HepG2 (cell line): ENCODE results near the gene DOLK. TPM values are rescaled to one million over a fixed set of nuclear protein-coding genes. Genes with fewer than 3 reads are reported as not detected.

Experiments
- ADNP ChIP-seq: sonication (generic); formaldehyde crosslinking; IDR thresholded peaks from 2 replicates; pipeline ENCODE4 v1.4.0; 2020; ENCODE audit warnings: missing genetic modification reagents
- EHMT2 ChIP-seq: fragments of 200-600 bp; sonication (generic); IDR thresholded peaks from 2 replicates; pipeline ENCODE4 v1.7.0; 2017; ENCODE audit warnings: antibody characterized with exemption, low read depth, low read length, borderline replicate concordance
- HDAC6 ChIP-seq: fragments of 200-600 bp; sonication (generic); IDR thresholded peaks from 2 replicates; pipeline ENCODE4 v1.7.0; 2017; ENCODE audit warnings: mild to moderate bottlenecking, antibody characterized with exemption, low read length, low read depth
- MAZ ChIP-seq, 2 experiments: sonication (generic) in 1 of 2; formaldehyde crosslinking in 1 of 2; IDR thresholded peaks; 2 replicates each; pipeline versions ENCODE4 v1.5.0 to v1.6.1; 2012 to 2020; ENCODE audit warnings: low read depth in 2 of 2, mild to moderate bottlenecking in 2 of 2, borderline replicate concordance in 1 of 2, improper control_type of control experiment in 1 of 2, low read length in 1 of 2, missing genetic modification reagents in 1 of 2, moderate library complexity in 1 of 2
- MYNN ChIP-seq: sonication (generic); formaldehyde crosslinking; IDR thresholded peaks from 2 replicates; pipeline ENCODE4 v1.4.0; 2020; ENCODE audit warnings: mild to moderate bottlenecking, low read depth, missing genetic modification reagents
- PHF21A ChIP-seq: sonication (generic); formaldehyde crosslinking; IDR thresholded peaks from 2 replicates; pipeline ENCODE4 v1.5.0; 2020; ENCODE audit warnings: mild to moderate bottlenecking, missing genetic modification reagents
- SNAI1 ChIP-seq: sonication (generic); formaldehyde crosslinking; IDR thresholded peaks from 2 replicates; pipeline ENCODE4 v1.5.0; 2020; ENCODE audit warnings: mild to moderate bottlenecking, missing genetic modification reagents, borderline replicate concordance
- SOX13 ChIP-seq, 3 experiments: fragments of 450-650 bp in 1 of 3; sonication (generic) in 1 of 3; formaldehyde crosslinking in 1 of 3; IDR thresholded peaks in 2 of 3; conservative IDR thresholded peaks in 1 of 3; 2 replicates each; pipeline versions ENCODE4 v1.5.0 to v1.6.1; 2016 to 2020; ENCODE audit warnings: antibody characterized with exemption in 1 of 3, mild to moderate bottlenecking in 1 of 3, missing compliant biosample characterization in 1 of 3, missing genetic modification reagents in 1 of 3, moderate library complexity in 1 of 3
- SSRP1 ChIP-seq: IDR thresholded peaks from 2 replicates; pipeline ENCODE4 v1.6.1; 2016; ENCODE audit warnings: control low read depth
- TCF12 ChIP-seq, 2 experiments: fragments of 450-650 bp in 1 of 2; sonication (generic) in 1 of 2; formaldehyde crosslinking in 1 of 2; IDR thresholded peaks; 2 replicates each; pipeline versions ENCODE4 v1.6.1 to v1.8.0; 2017 to 2022; ENCODE audit warnings: antibody characterized with exemption in 1 of 2, mild to moderate bottlenecking in 1 of 2, missing genetic modification reagents in 1 of 2, moderate library complexity in 1 of 2
- ZBTB20 ChIP-seq: sonication (generic); formaldehyde crosslinking; IDR thresholded peaks from 2 replicates; pipeline ENCODE4 v1.8.1; 2023; ENCODE audit warnings: missing genetic modification reagents, low read depth, mild to moderate bottlenecking, borderline replicate concordance
- ZFP36 ChIP-seq: fragments of 150-350 bp; IDR thresholded peaks from 2 replicates; pipeline ENCODE4 v1.6.1; 2018; ENCODE audit warnings: borderline replicate concordance, low read length, low read depth; ENCODE audit not compliant: partially characterized antibody
- ZFYVE20 ChIP-seq: sonication (generic); formaldehyde crosslinking; IDR thresholded peaks from 2 replicates; pipeline ENCODE4 v1.8.0; 2023; ENCODE audit warnings: low read depth, mild to moderate bottlenecking, moderate library complexity, missing genetic modification reagents, borderline replicate concordance
- ZKSCAN1 ChIP-seq: fragments of 150-350 bp; IDR thresholded peaks from 2 replicates; pipeline ENCODE4 v1.6.1; 2014; ENCODE audit warnings: low read length
- ZNF180 ChIP-seq: sonication (generic); formaldehyde crosslinking; IDR thresholded peaks from 2 replicates; pipeline ENCODE4 v1.4.0; 2020; ENCODE audit warnings: low read depth, missing genetic modification reagents, borderline replicate concordance
- ZNF251 ChIP-seq: sonication (generic); formaldehyde crosslinking; IDR thresholded peaks from 2 replicates; pipeline ENCODE4 v1.9.0; 2021; ENCODE audit warnings: mild to moderate bottlenecking, missing genetic modification reagents
- ZNF460 ChIP-seq: sonication (generic); formaldehyde crosslinking; IDR thresholded peaks from 2 replicates; pipeline ENCODE4 v1.5.1; 2020; ENCODE audit warnings: missing genetic modification reagents, mild to moderate bottlenecking, borderline replicate concordance
- ZNF678 ChIP-seq: sonication (generic); formaldehyde crosslinking; IDR thresholded peaks from 2 replicates; pipeline ENCODE4 v1.4.0; 2020; ENCODE audit warnings: mild to moderate bottlenecking, missing genetic modification reagents
- ZNF724P ChIP-seq: sonication (generic); formaldehyde crosslinking; IDR thresholded peaks from 2 replicates; pipeline ENCODE4 v1.8.0; 2022; ENCODE audit warnings: missing genetic modification reagents, borderline replicate concordance
- ZNF777 ChIP-seq: sonication (generic); formaldehyde crosslinking; IDR thresholded peaks from 2 replicates; pipeline ENCODE4 v1.4.0; 2020; ENCODE audit warnings: missing genetic modification reagents
- ZNF891 ChIP-seq: sonication (generic); formaldehyde crosslinking; IDR thresholded peaks from 2 replicates; pipeline ENCODE4 v1.5.0; 2020; ENCODE audit warnings: mild to moderate bottlenecking, missing genetic modification reagents
- polyA plus RNA-seq, 8 experiments: library from polyadenylated mRNA; depleted of rRNA in 3 of 8; stranded (reverse) in 7 of 8; unstranded in 1 of 8; fragments of >200 nt; fragmentation: Illumina TruSeq in 4 of 8; extraction: Trizol in 4 of 8; gene quantifications; 2 replicates each; pipeline versions ENCODE4 v1.2.1 to v1.2.3, GENCODE V29; 2011 to 2016; ENCODE audit warnings: low read depth in 4 of 8, missing spikeins in 1 of 8, mixed read lengths in 1 of 8; ENCODE audit not compliant: insufficient read depth in 1 of 8
- total RNA-seq, 5 experiments: library from RNA; depleted of rRNA; stranded (reverse); fragments of >200 nt; fragmentation: Illumina TruSeq; extraction: Trizol; gene quantifications; 2 replicates each; pipeline ENCODE4 v1.2.3, GENCODE V29; 2016; ENCODE audit warnings: low read depth in 1 of 5
- TF ChIP-seq, protein P1 (sequence below): sonication (generic); formaldehyde crosslinking; IDR thresholded peaks from 2 replicates; pipeline ENCODE4 v1.4.0; 2020; ENCODE audit warnings: low read depth, missing genetic modification reagents
- TF ChIP-seq, protein P2 (sequence below): sonication (generic); formaldehyde crosslinking; IDR thresholded peaks from 2 replicates; pipeline ENCODE4 v1.8.1; 2023; ENCODE audit warnings: mild to moderate bottlenecking, missing genetic modification reagents, borderline replicate concordance
- TF ChIP-seq, protein P3 (sequence below): sonication (generic); formaldehyde crosslinking; IDR thresholded peaks from 2 replicates; pipeline ENCODE4 v1.5.1; 2020; ENCODE audit warnings: missing genetic modification reagents, mild to moderate bottlenecking, borderline replicate concordance

DOLK gene
- total and polyA plus RNA-seq, 2 of the 13 experiments (the other 11 are each of a cell fraction or from before 2014, with no cell fraction given), result 15.4 to 18.7 TPM

DNA sequence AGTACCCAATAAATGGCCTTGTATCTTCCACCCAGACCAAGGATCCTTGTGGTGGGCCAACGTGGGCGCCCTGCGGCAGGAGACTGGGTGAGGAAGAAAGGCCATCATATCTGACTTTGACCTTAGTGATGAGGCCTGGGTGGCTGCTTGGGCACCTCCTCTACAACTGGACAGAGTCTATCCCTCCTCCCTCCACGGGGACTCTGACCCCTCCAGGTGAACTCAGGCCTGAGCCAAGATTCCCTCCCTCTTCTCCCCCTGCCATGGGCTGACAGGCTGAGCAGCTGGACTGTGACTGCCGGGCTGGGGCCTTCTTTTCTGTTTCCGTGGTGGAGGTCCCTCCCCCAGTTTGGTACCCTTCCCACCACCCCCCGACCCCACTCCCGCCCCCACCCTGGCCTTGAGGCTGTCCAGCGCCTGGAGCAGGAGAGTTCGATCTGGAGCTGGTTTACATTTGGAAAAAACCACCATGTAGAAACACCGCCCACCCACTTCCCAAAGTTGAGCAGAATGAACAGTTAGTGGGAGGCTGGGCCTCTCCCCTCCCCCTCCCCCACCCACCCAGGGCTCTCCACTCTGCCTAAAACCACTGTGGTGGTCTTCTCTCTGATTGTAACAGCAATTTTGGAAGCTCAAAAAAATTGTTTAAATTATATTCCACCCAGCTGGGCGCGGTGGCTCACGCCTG, 27.9 kb downstream of the DOLK start (continued):
- TF ChIP-seq, protein P1, sequence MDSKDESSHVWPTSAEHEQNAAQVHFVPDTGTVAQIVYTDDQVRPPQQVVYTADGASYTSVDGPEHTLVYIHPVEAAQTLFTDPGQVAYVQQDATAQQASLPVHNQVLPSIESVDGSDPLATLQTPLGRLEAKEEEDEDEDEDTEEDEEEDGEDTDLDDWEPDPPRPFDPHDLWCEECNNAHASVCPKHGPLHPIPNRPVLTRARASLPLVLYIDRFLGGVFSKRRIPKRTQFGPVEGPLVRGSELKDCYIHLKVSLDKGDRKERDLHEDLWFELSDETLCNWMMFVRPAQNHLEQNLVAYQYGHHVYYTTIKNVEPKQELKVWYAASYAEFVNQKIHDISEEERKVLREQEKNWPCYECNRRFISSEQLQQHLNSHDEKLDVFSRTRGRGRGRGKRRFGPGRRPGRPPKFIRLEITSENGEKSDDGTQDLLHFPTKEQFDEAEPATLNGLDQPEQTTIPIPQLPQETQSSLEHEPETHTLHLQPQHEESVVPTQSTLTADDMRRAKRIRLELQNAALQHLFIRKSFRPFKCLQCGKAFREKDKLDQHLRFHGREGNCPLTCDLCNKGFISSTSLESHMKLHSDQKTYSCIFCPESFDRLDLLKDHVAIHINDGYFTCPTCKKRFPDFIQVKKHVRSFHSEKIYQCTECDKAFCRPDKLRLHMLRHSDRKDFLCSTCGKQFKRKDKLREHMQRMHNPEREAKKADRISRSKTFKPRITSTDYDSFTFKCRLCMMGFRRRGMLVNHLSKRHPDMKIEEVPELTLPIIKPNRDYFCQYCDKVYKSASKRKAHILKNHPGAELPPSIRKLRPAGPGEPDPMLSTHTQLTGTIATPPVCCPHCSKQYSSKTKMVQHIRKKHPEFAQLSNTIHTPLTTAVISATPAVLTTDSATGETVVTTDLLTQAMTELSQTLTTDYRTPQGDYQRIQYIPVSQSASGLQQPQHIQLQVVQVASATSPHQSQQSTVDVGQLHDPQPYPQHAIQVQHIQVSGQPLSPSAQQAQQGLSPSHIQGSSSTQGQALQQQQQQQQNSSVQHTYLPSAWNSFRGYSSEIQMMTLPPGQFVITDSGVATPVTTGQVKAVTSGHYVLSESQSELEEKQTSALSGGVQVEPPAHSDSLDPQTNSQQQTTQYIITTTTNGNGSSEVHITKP (CRISPR knock-in tag), result no peak
- TF ChIP-seq, protein P2, sequence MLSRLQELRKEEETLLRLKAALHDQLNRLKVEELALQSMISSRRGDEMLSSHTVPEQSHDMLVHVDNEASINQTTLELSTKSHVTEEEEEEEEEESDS (CRISPR knock-in tag), result no peak
- TF ChIP-seq ZBTB20 (CRISPR knock-in tag), result no peak
- no peak for TF ChIP-seq ZFP36
- TF ChIP-seq MAZ (IDR thresholded peaks at IDR 0.05; ENCODE audit: borderline replicate concordance, low read depth, low read length), result no peak
- no peak for TF ChIP-seq MAZ (CRISPR knock-in tag; IDR thresholded peaks at IDR 0.05; ENCODE audit: low read depth)
- TF ChIP-seq ZNF180 (CRISPR knock-in tag), result no peak
- TF ChIP-seq ZNF460, result no peak
- TF ChIP-seq SOX13 (IDR thresholded peaks at IDR 0.05), result no peak
- peak in 1 of 2 experiments; percentile 36; a peak in 1 of 4 replicates for TF ChIP-seq SOX13 (CRISPR knock-in tag; conservative IDR thresholded peaks at IDR 0.05 in 1 of 2, IDR thresholded peaks at IDR 0.05 in 1 of 2)
- TF ChIP-seq PHF21A (CRISPR knock-in tag), result peak; percentile 24; the same call in 1 of the 2 replicates
- no peak for TF ChIP-seq SNAI1
- TF ChIP-seq ZNF777 (CRISPR knock-in tag), result no peak
- no peak for TF ChIP-seq HDAC6
- TF ChIP-seq EHMT2, result no peak
- TF ChIP-seq TCF12 (IDR thresholded peaks at IDR 0.05), result no peak
- TF ChIP-seq TCF12 (CRISPR knock-in tag; IDR thresholded peaks at IDR 0.05), result no peak
- TF ChIP-seq ZNF251 (CRISPR knock-in tag), result no peak
- TF ChIP-seq SSRP1 (CRISPR knock-in tag), result no peak
- no peak for TF ChIP-seq ADNP (CRISPR knock-in tag)
- no peak for TF ChIP-seq ZNF724P (CRISPR knock-in tag)
- TF ChIP-seq, protein P3, sequence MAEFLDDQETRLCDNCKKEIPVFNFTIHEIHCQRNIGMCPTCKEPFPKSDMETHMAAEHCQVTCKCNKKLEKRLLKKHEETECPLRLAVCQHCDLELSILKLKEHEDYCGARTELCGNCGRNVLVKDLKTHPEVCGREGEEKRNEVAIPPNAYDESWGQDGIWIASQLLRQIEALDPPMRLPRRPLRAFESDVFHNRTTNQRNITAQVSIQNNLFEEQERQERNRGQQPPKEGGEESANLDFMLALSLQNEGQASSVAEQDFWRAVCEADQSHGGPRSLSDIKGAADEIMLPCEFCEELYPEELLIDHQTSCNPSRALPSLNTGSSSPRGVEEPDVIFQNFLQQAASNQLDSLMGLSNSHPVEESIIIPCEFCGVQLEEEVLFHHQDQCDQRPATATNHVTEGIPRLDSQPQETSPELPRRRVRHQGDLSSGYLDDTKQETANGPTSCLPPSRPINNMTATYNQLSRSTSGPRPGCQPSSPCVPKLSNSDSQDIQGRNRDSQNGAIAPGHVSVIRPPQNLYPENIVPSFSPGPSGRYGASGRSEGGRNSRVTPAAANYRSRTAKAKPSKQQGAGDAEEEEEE (CRISPR knock-in tag), result no peak
- TF ChIP-seq ZNF891 (CRISPR knock-in tag), result no peak
- TF ChIP-seq ZKSCAN1, result no peak
- no peak for TF ChIP-seq ZFYVE20 (CRISPR knock-in tag)
- TF ChIP-seq MYNN, result no peak
- TF ChIP-seq ZNF678 (CRISPR knock-in tag), result no peak
